Trophoblast cell (in vitro differentiated cells and primary cell): ENCODE results near the gene VWA8.
A peak's percentile ranks its signal among the peaks of the same experiment; 100 is the strongest.
"Not testable (repeated sequence)": the region's sequence is repeated elsewhere in the genome, so short reads cannot be mapped to it uniquely, and the experiment has no call there.

Experiments used
- DNase-seq, 2 donors: peaks; one replicate each; pipeline ENCODE4 v3.0.0-alpha.2; 2016
- H2AFZ ChIP-seq: 2 replicates; pipeline ENCODE4 v1.6.1; 2013; ENCODE audit warnings: low read length, moderate library complexity, mild to moderate bottlenecking; ENCODE audit not compliant: insufficient read depth, poor library complexity
- H2AK5ac ChIP-seq: 2 replicates; pipeline ENCODE4 v1.6.1; 2013; ENCODE audit warnings: mild to moderate bottlenecking, low read length
- H2BK120ac ChIP-seq: 2 replicates; pipeline ENCODE4 v1.6.1; 2013; ENCODE audit warnings: low read length, mild to moderate bottlenecking, moderate library complexity; ENCODE audit not compliant: insufficient read depth, poor library complexity
- H2BK12ac ChIP-seq: 2 replicates; pipeline ENCODE4 v1.6.1; 2013; ENCODE audit warnings: mild to moderate bottlenecking, low read length, moderate library complexity
- H2BK5ac ChIP-seq: 2 replicates; pipeline ENCODE4 v1.6.1; 2013; ENCODE audit warnings: low read length, low read depth, moderate library complexity, mild to moderate bottlenecking; ENCODE audit not compliant: poor library complexity
- H3K14ac ChIP-seq: 2 replicates; pipeline ENCODE4 v1.6.1; 2013; ENCODE audit warnings: mild to moderate bottlenecking, low read length
- H3K18ac ChIP-seq: 2 replicates; pipeline ENCODE4 v1.6.1; 2013; ENCODE audit warnings: mild to moderate bottlenecking, low read length
- H3K23ac ChIP-seq: 2 replicates; pipeline ENCODE4 v1.6.1; 2013; ENCODE audit warnings: low read length
- H3K27ac ChIP-seq: 2 replicates; pipeline ENCODE4 v1.5.1; 2013; ENCODE audit warnings: low read depth, mild to moderate bottlenecking, inconsistent platforms, low read length, moderate library complexity
- H3K27me3 ChIP-seq: 2 replicates; pipeline ENCODE4 v1.6.1; 2013; ENCODE audit warnings: inconsistent platforms, mild to moderate bottlenecking, low read length, moderate library complexity; ENCODE audit not compliant: insufficient read depth
- H3K36me3 ChIP-seq, 2 experiments: 1 replicate in 1 of 2; 2 replicates in 1 of 2; pipeline ENCODE4 v1.6.1; 2013; ENCODE audit warnings: low read length in 2 of 2, mild to moderate bottlenecking in 2 of 2, moderate library complexity in 1 of 2; ENCODE audit not compliant: insufficient read depth in 2 of 2, control insufficient read depth in 1 of 2
- H3K4ac ChIP-seq: 2 replicates; pipeline ENCODE4 v1.6.1; 2013; ENCODE audit warnings: low read depth, mild to moderate bottlenecking, low read length, moderate library complexity
- H3K4me1 ChIP-seq, 2 experiments: 1 replicate in 1 of 2; 2 replicates in 1 of 2; pipeline ENCODE4 v1.6.1; 2013; ENCODE audit warnings: low read length in 2 of 2, mild to moderate bottlenecking in 2 of 2, moderate library complexity in 1 of 2; ENCODE audit not compliant: insufficient read depth in 2 of 2, control insufficient read depth in 1 of 2
- H3K4me2 ChIP-seq: 2 replicates; pipeline ENCODE4 v1.6.1; 2013; ENCODE audit warnings: inconsistent platforms, mild to moderate bottlenecking, low read length, moderate library complexity
- H3K4me3 ChIP-seq: 2 replicates; pipeline ENCODE4 v1.5.1; 2013; ENCODE audit warnings: mild to moderate bottlenecking, low read depth, low read length, inconsistent platforms
- H3K79me1 ChIP-seq: one replicate; pipeline ENCODE4 v1.6.1; 2013; ENCODE audit warnings: low read length
- H3K79me2 ChIP-seq: 2 replicates; pipeline ENCODE4 v1.6.1; 2013; ENCODE audit warnings: low read length, mild to moderate bottlenecking; ENCODE audit not compliant: control insufficient read depth, insufficient read depth, poor library complexity
- H3K9ac ChIP-seq: 2 replicates; pipeline ENCODE4 v1.6.1; 2013; ENCODE audit warnings: mild to moderate bottlenecking, low read length
- H3K9me3 ChIP-seq: 2 replicates; pipeline ENCODE4 v1.6.1; 2013; ENCODE audit warnings: low read depth, mild to moderate bottlenecking, control low read depth, inconsistent platforms, low read length; ENCODE audit not compliant: insufficient read depth
- H4K12ac ChIP-seq: 2 replicates; pipeline ENCODE4 v1.6.1; 2013; ENCODE audit warnings: low read depth, mild to moderate bottlenecking, low read length, moderate library complexity
- H4K8ac ChIP-seq: 2 replicates; pipeline ENCODE4 v1.6.1; 2013; ENCODE audit warnings: low read depth, mild to moderate bottlenecking, low read length, moderate library complexity
- H4K91ac ChIP-seq: one replicate; pipeline ENCODE4 v1.6.1; 2013; ENCODE audit warnings: low read depth, mild to moderate bottlenecking, low read length, moderate library complexity
- WGBS: extraction: QIAGEN DNeasy Blood & Tissue Kit; methylation state at CpG from one replicate; pipeline ENCODE4 v1.1.7; 2013; ENCODE audit warnings: missing lambda C conversion rate; ENCODE audit not compliant: insufficient read length, insufficient coverage; ENCODE audit errors: extremely low coverage; 5-methylcytosine and 5-hydroxymethylcytosine counted together

VWA8 gene

DNA sequence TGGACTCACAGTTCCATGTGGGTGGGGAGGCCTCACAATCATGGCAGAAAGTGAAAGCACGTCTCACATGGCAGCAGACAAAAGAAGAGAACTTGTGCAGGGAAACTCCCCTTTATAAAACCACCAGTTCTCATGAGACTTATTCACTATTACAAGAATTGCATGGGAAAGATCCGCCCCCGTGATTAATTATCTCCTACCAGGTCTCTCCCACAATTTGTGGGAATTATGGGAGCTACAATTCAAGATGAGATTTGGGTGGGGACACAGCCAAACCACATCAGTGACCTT, 157.5 kb downstream of the VWA8 start:
- H3K79me1 ChIP-seq, DNase-seq, H2BK5ac ChIP-seq, H3K9ac ChIP-seq, H3K14ac ChIP-seq, H4K12ac ChIP-seq, H3K9me3 ChIP-seq, H3K4me3 ChIP-seq, H3K18ac ChIP-seq, H3K36me3 ChIP-seq, H3K4me1 ChIP-seq, H3K27ac ChIP-seq, H3K79me2 ChIP-seq, H2BK120ac ChIP-seq, H3K4ac ChIP-seq, H3K4me2 ChIP-seq, H4K8ac ChIP-seq, H3K23ac ChIP-seq, H2BK12ac ChIP-seq, H2AK5ac ChIP-seq, H3K27me3 ChIP-seq, H2AFZ ChIP-seq: not testable (repeated sequence)
- H4K91ac ChIP-seq = peak overlapping the region; percentile 37
- WGBS = no CpG with 5 or more reads among the region's 3 CpGs

DNA sequence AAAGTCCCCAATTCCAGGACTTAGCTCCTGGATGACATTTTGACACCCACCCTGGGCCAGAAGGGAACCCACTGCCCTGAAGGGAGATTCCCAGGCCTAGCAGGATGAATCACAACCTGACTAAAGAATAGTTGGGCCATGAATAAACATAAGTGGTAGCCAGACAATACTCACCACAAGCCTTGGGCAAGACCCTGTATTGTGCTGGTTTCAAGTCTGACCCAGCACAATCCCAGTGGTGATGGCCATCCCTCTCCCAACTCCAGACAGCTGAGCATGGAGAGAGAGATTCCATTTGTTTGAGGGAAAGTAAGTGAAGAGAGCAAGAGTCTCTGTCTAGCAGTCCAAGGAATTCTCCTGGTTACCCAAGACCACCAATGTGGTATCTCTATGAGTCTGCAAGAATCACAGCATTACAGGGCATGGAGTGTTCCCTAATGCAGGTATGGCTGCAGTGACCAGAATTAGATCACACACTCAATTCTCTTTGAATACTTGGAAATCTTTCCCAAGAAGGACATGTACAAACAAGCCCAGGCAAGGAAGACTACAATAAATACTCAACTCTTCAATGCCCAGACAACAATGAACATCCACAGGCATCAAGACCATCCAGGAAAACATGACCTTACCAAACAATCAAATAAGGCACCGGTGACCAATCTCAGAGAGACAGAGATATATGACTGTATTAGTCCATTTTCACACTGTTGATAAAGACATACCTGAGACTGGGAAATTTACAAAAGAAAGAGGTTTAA, 158.0 kb downstream of the VWA8 start:
- H4K8ac ChIP-seq = no peak overlapping the region
- no CpG with 5 or more reads among the region's 1 CpG for WGBS
- H2BK120ac ChIP-seq = no peak overlapping the region
- no peak overlapping the region for H3K14ac ChIP-seq
- no peak overlapping the region for H2BK12ac ChIP-seq
- peaks cover 2% of the 10 kb centered on the region for H3K79me1 ChIP-seq
- no peak overlapping the region for H3K9ac ChIP-seq
- no peak overlapping the region for H4K91ac ChIP-seq
- H3K79me2 ChIP-seq = no peaks in the 10 kb centered on the region
- H3K23ac ChIP-seq = no peak overlapping the region
- no peaks in the 10 kb centered on the region for H3K36me3 ChIP-seq
- peak overlapping the region; percentile 5 for H3K27ac ChIP-seq
- H3K4me3 ChIP-seq = no peak overlapping the region
- no peak overlapping the region for H3K18ac ChIP-seq
- peak overlapping the region; percentile 7 for H2BK5ac ChIP-seq
- H3K9me3 ChIP-seq = no peaks in the 10 kb centered on the region
- H3K4me2 ChIP-seq = no peak overlapping the region
- peaks cover 2 to 3% of the 10 kb centered on the region in 2 experiments for H3K4me1 ChIP-seq
- H4K12ac ChIP-seq = no peak overlapping the region
- DNase-seq = peak; percentile 71 to 87
- no peak overlapping the region for H2AK5ac ChIP-seq
- no peaks in the 10 kb centered on the region for H3K27me3 ChIP-seq
- no peak overlapping the region for H2AFZ ChIP-seq
- H3K4ac ChIP-seq = no peak overlapping the region

DNA sequence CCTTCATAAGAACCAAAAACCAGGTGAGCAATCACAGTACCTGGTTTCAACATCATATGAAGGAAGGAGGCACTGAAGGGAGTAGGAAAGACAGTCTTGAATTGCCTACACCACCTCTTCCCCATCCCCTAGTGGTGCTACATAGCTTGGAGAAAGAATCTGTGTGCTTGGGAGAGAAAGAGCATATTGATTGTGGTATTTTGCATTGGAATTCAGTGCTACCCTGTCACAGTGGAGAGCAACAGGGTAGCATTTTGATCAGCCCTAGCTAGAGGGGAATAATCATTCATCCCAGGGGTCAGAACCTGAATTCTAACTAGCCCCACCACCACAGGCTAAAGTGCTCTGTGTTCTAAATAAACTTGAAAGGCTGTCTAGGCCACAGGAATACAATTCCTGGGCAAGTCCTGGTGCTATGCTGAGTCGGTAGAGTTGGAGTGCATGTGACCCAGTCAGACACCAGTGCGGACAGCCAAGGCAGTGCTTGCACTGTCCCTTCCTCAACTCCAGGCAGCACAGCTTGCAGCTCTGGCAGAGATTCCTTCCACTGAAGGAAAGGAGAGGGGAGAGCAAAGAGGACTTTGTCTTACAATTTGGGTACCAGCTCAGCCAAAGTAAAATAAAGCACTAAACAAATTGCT, 158.7 kb downstream of the VWA8 start:
- Histone ChIP-seq H3K18ac (no peak overlapping the region), H4K12ac (no peak overlapping the region), H3K14ac (no peak overlapping the region), H3K36me3 (no peaks in the 10 kb centered on the region), H2BK12ac (no peak overlapping the region), H2BK120ac (no peak overlapping the region), H3K9ac (no peak overlapping the region), H3K27ac (no peak overlapping the region), H2AFZ (no peak overlapping the region), H3K23ac (no peak overlapping the region), H3K9me3 (no peaks in the 10 kb centered on the region), H3K79me2 (no peaks in the 10 kb centered on the region), H3K4me1 (peaks cover 2 to 3% of the 10 kb centered on the region in 2 experiments), H3K27me3 (no peaks in the 10 kb centered on the region), H3K4me2 (no peak overlapping the region), H4K8ac (no peak overlapping the region), H2AK5ac (no peak overlapping the region), H3K79me1 (peaks cover 2% of the 10 kb centered on the region), H3K4me3 (no peak overlapping the region), H4K91ac (no peak overlapping the region), H2BK5ac (no peak overlapping the region), H3K4ac (no peak overlapping the region)
- no peak for DNase-seq
- no CpG with 5 or more reads among the region's 2 CpGs for WGBS

DNA sequence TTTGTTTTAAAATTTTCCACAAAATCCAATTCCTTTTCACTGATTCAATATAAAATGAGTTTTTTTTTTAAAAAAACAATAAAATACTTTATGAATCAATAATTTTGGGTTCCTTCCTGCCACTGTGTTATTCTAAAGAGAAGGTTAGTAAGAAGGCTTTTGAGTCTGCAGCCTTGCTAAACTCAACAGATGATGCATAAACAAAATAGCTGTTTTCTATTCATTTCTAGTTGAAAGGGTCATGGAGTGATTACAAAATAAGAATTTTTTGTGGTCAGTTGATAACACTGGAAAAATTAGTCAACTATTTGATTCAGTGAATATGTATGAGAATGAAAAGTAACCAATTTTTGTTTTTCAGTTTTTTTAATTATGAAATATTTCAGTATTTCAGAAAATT, 169.9 kb downstream of the VWA8 start:
- Histone ChIP-seq H2BK120ac (no peak overlapping the region), H3K23ac (no peak overlapping the region), H4K91ac (no peak overlapping the region), H2AK5ac (no peak overlapping the region), H2BK5ac (no peak overlapping the region), H3K27me3 (no peaks in the 10 kb centered on the region), H4K8ac (no peak overlapping the region), H3K4ac (no peak overlapping the region), H3K79me1 (no peaks in the 10 kb centered on the region), H3K9me3 (no peaks in the 10 kb centered on the region), H3K4me3 (no peak overlapping the region), H3K36me3 (no peaks in the 10 kb centered on the region), H3K18ac (no peak overlapping the region), H3K4me2 (no peak overlapping the region), H3K4me1 (peaks cover 0 to 3% of the 10 kb centered on the region in 2 experiments), H3K79me2 (no peaks in the 10 kb centered on the region), H2BK12ac (no peak overlapping the region), H2AFZ (no peak overlapping the region), H3K27ac (no peak overlapping the region), H3K9ac (no peak overlapping the region), H4K12ac (no peak overlapping the region), H3K14ac (no peak overlapping the region)
- DNase-seq = no peak
